ENCODE data around the gene OSBPL3.
"Not testable (repeated sequence)": the region's sequence is repeated elsewhere in the genome, so short reads cannot be mapped to it uniquely, and the experiment has no call there.

Gene OSBPL3

GRCh38 chr7:24799506-24799905 is 180.5 kb downstream of the OSBPL3 start:
- TF ChIP-seq, protein P1, sequence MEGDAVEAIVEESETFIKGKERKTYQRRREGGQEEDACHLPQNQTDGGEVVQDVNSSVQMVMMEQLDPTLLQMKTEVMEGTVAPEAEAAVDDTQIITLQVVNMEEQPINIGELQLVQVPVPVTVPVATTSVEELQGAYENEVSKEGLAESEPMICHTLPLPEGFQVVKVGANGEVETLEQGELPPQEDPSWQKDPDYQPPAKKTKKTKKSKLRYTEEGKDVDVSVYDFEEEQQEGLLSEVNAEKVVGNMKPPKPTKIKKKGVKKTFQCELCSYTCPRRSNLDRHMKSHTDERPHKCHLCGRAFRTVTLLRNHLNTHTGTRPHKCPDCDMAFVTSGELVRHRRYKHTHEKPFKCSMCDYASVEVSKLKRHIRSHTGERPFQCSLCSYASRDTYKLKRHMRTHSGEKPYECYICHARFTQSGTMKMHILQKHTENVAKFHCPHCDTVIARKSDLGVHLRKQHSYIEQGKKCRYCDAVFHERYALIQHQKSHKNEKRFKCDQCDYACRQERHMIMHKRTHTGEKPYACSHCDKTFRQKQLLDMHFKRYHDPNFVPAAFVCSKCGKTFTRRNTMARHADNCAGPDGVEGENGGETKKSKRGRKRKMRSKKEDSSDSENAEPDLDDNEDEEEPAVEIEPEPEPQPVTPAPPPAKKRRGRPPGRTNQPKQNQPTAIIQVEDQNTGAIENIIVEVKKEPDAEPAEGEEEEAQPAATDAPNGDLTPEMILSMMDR (IDR thresholded peaks at IDR 0.05; ENCODE audit: low read length, missing control alignments), result no peak
- DNase-seq (ENCODE audit: low read depth), result no peak
- H3K4me3 ChIP-seq (replicated peaks; ENCODE audit: low read depth, low read length), result no peak overlapping the region

- DNase-seq (ENCODE audit: low read depth), result no peak
- TF ChIP-seq, protein P1 (IDR thresholded peaks at IDR 0.05; ENCODE audit: low read length, missing control alignments), result no peak
- no peak overlapping the region for H3K4me3 ChIP-seq (replicated peaks; ENCODE audit: low read depth, low read length)
Observed at GRCh38 chr7:24798261-24798660, 181.7 kb downstream of the OSBPL3 start.

DNA sequence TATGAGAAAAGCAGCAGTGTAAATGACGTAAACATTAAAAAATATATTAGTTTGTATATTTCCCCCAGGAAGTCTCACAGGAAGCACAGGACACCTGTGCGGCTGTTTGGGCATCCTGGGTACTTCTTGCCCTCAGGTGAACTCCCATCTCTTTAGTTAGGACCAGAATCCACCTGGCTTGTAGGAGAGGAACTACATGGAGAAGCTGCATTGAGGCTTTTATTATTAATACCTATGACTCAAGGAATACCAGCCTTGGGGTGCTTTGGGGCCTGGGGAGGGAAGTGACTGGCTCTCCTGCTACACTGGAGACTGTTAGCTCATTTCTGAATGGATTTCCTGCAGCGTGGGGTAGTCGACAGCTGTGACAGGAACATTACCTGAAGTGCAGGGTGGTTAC is 182.7 kb downstream of the OSBPL3 start:
- H3K4me3 ChIP-seq (replicated peaks; ENCODE audit: low read depth, low read length), result no peak overlapping the region
- TF ChIP-seq, protein P1 (IDR thresholded peaks at IDR 0.05; ENCODE audit: low read length, missing control alignments), result no peak
- no peak for DNase-seq (ENCODE audit: low read depth)

GRCh38 chr7:24795407-24795767 is 184.6 kb downstream of the OSBPL3 start:
- no peak for DNase-seq (ENCODE audit: low read depth)
- TF ChIP-seq, protein P1 (IDR thresholded peaks at IDR 0.05; ENCODE audit: low read length, missing control alignments), result no peak
- no peak overlapping the region for H3K4me3 ChIP-seq (replicated peaks; ENCODE audit: low read depth, low read length)

DNA sequence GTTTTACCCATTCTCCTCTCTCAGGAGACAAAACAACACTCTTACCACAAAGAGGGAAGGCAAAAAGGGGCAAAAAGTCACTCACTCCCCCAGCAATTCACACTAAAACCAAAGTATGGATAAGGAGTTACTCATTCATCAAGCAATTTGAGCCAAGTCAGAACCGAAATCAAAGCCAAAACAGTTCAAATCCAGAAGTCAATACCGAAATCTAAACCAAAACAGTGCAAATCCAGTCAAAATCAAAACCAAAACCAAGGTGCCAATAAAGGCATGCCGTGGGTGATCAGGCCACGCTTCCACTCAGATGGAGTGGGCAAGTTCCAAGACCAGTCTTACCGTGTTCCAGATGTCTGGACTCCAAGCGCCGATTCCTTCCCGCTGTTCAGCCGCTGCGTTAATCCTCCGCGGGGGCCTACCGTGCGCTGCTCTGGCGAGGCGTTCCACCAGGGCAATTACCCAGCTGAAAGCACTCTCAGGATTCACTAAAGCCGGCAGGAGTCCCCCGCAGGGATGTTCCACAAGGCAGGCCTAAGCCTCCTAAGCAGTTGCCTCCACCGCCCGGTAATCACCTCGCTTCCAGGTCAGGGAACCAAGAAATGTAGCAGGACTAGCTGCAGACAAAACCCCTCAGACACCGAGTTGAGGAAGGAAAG is 185.1 kb downstream of the OSBPL3 start:
- not testable (repeated sequence) for DNase-seq (ENCODE audit: low read depth)

DNA sequence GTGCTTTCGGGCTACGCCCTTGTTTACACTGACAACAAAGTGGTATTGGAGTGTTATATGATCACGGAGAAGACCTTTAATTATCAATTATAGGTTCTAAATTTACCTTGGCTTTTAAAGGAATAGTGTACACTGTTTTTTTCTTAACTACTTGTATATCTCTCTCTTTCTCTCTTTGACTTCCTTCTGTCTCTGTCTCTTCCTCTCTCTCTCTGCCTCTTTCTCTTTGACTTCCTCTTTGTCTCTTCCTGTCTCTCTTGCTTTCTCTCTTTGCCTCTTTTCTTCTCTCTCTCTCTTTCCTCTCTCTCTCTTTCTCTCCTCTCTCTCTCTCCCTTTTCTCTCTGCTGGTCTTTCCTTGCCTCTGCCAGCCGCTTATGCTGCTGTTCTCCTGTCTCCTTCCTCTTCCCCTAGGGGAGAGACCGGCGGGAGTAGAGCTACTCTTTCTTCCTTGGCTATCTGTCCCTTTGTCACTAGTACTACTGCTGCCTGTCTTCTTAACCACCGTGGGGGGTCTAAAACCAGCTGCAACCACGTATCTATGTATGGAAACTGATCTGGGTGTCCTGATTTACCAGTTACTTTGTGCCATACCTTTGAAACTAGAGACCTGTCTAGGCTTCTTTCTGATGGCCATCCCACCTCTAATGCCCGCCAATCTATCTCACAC is 185.9 kb downstream of the OSBPL3 start:
- TF ChIP-seq, protein P1 (IDR thresholded peaks at IDR 0.05; ENCODE audit: low read length, missing control alignments), result no peak
- H3K4me3 ChIP-seq (replicated peaks; ENCODE audit: low read depth, low read length), result no peak overlapping the region
- no peak for DNase-seq (ENCODE audit: low read depth)

More for the DNA sequence above, 185.1 kb downstream of the OSBPL3 start:
- not testable (repeated sequence) for H3K4me3 ChIP-seq (replicated peaks; ENCODE audit: low read depth, low read length)

GRCh38 chr7:24788961-24789576 is 190.9 kb downstream of the OSBPL3 start:
- DNase-seq (ENCODE audit: low read depth), result no peak
- H3K4me3 ChIP-seq (replicated peaks; ENCODE audit: low read depth, low read length), result no peak overlapping the region
- TF ChIP-seq, protein P1 (IDR thresholded peaks at IDR 0.05; ENCODE audit: low read length, missing control alignments), result no peak

Measured in fibroblast of pulmonary artery (primary cell).